CD4-positive, alpha-beta T cell treated with Interleukin-4 for 1 hour (primary cell): Measurements from ENCODE around the gene ASAP3.
"Not testable (repeated sequence)": the region's sequence is repeated elsewhere in the genome, so short reads cannot be mapped to it uniquely, and the experiment has no call there.

Source experiments
- DNase-seq, 2 donors: peaks; one replicate each; pipeline ENCODE4 v3.0.0-alpha.2; 2020 to 2022

Gene ASAP3

DNA sequence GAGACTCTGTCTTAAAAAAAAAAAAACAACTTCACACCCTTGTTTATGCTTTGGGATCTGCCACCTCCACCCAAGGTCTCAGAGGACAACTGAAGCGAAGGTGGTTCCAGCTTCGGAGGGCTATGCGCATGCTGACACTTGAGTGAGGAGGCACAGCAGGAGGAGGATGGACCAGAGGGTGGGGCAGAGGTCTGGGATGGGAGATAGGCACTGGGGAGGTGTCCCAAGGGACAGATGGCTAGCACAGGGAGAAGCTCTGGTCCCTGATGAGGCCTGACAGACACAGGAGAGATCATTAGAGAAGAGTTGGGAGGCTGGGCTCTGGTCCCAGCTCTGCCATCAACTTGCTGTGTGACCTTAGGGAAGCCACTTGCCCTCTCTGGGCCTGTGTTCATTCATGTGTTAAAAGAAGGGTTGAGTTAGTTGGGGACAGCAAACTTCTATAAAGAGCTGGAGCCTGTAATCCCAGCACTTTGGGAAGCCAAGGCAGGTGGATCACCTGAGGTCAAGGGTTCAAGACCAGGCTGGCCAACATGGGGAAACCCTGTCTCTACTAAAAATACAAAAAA lies 30.2 kb upstream of the ASAP3 start:
- DNase-seq, result no peak

DNA sequence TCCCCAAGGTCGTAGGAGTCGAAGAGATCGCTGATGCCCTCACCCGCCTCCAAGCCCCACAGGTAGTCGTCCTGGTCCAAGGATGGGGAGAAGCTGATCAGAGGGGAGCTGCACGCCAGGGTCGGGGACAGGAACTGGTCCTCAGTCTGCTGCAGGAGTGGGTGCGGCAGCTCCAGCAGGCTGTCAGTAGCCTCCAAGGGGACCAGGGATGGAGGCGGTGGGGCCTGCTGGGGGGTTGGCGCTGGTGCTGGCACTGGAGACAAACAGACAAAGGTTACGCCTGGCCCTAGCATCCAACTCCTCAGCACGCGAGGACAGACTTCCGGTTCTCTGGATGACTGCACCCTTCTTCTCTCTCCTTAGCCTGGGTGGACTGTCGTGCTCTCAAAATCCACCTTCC lies 25.9 kb upstream of the ASAP3 start:
- no peak for DNase-seq

- no peak for DNase-seq
Measured at GRCh38 chr1:23506376-23507107, 22.6 kb upstream of the ASAP3 start.

DNA sequence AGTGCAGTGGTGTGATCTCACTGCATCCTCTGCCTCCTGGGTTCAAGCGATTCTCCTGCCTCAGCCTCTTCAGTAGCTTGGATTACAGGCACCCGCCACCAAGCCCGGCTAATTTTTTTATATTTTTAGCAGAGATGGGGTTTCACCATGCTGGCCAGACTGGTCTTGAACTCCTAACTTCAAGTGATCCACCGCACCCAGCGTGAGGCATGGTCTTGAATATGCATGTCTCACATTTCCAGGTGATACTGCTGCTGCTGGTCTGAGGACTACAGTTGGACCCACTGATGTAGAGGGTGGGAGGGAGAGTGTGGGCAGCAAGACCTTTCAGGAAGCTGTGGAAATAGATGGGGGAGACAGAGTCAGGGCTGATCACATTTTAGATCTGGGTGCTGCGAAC lies 21.9 kb upstream of the ASAP3 start:
- no peak for DNase-seq

DNA sequence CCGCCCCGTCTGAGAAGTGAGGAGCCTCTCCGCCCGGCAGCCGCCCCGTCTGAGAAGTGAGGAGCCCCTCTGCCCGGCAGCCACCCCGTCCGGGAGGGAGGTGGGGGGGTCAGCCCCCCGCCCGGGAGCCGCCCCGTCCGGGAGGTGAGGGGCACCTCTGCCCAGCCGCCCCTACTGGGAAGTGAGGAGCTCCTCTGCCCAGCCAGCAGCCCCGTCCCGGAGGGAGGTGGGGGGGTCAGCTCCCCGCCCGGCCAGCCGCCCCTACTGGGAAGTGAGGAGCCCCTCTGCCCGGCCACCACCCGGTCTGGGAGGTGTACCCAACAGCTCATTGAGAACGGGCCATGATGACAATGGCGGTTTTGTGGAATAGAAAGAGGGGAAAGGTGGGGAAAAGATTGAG lies 20.2 kb upstream of the ASAP3 start:
- DNase-seq, result not testable (repeated sequence)

GRCh38 chr1:23502951-23503350 lies 19.0 kb upstream of the ASAP3 start:
- no peak for DNase-seq

DNA sequence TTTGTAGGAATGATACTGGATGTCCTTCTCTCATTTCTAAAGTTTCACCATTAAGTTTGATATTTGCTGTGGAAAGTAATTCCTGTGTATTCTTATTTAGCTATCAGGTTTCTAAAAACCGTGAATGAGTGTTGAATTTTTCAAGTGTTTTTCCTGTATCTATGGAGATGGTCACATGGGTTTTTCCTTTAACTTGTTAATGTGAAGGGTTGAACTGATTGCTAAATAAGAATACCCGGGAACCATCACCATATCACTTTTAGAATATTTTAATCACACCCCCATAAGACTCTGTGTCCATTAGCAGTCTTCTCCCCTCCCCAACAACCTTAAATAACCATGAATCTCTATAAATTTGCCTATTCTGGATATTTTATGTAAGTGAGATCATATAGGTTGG lies 16.5 kb upstream of the ASAP3 start:
- no peak for DNase-seq

DNA sequence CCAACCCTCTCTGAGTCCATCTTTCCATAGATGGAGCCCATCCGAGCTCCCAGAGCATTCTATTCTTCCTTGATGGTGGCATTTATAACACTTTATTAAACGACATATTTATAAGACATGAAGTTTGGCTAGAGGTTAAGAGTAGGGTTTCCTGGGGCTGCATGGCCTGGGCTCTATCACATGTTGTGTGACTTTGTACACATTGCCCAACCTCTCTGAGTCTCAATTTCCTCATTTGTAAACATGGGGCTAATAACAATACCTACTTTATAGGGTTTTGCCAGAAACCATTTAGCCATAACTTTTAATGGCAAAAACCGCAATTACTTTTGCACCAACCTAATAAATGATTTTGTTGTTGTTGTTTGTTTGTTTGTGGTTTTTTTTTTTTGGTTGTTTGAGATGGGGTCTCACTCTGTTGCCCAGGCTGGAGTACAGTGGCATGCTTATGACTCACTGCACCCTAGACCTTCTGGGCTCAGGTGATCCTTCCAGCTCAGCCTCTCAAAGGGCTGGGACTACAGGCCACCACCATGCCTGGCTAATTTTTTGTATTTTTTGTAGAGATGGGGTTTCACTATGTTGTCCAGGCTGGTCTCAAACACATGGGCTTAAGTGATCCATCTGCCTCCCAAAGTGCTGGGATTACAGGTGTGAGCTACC lies 13.9 kb upstream of the ASAP3 start:
- DNase-seq, result no peak

DNA sequence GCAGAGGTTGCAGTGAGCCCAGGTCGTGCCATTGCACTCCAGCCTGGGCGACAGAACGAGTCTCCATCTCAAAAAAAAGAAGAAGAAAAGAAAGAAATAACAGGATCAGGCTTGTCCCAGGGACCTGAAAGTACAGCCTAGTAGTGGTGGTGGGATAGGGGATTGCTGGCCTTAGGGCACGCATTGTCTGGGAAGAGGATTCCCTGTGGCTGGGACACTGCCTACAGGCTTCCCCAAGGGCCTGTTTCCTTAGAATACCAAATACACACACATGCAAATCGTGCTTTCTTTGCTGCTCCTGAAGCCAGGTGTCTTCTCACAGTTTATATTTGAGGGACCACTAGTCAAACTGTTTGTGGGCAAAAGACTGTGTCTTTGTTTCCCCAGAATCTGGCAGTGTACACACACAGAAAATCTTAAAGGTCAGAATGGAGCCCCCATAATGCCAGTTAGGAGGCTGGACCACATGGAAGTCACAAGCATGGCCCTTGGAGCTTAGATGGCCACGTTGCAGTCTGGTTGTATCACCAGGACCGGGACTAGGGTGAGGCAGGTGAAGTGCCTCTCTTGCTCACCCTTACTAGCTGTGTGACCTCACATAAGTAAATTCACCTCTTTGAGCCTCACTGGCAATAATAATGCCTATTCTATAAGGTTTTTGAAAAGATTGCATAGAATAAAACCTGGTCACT lies 12.7 kb upstream of the ASAP3 start:
- no peak for DNase-seq

DNA sequence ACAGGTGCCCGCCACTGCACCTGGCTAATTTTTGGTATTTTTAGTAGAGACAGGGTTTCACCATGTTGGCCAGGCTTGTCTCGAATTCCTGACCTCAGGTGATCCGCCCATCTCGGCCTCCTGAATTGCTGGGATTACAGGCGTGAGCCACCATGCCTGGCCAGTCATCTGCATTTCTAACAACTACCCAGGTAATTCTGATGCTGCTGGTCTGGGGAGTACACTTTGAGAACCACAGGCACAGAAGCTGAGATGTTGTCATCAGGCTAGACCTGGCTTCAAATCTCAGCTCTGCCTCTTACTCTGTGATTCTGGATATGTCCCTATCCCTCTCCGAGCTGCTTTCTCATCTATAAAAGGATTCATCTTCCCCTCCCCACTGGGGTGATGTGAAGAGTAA lies 10.9 kb upstream of the ASAP3 start:
- DNase-seq, result not testable (repeated sequence)

DNA sequence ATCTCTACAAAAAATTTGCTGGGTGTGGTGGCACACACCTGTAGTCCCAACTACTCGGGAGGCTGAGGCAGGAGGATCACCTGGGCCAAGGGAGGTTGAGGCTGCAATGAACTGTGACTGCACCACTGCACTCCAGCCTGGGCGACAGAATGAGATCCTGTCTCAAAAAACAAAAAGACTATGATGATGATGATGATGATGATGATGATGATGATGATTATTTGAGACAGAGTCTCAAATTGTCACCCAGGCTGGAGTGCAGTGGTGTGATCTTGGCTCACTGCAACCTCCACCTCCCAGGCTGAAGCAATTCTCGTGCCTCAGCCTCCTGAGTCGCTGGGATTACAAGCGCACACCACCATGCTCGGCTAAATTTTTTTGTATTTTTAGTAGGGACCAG lies 8.8 kb upstream of the ASAP3 start:
- not testable (repeated sequence) for DNase-seq

DNA sequence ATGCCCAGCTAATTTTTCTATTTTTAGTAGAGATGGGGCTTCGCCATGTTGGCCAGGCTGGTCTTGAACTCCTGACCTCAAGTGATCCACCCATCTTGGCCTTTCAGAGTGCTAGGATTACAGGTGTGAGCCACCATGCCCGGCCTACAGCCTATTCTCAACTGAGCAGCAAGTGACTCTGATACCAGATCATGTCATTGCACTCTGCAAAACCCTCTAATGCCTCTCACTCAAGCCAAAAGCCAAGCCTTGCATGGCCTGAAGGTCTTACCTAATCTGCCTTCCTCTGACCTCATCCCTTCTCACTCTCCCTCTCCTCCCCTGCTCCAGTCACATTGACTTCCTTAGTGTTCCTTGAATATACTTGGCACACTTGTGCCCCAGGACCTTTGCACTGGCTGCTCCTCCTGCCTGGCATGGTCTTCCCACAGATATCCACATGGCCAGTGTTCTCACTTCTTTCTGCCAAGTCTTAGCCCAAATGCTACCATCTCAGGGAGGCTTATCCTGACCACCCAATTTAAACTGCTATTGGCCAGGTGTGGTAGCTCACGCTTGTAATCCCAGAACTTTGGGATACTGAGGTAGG lies 8.2 kb upstream of the ASAP3 start:
- no peak for DNase-seq

DNA sequence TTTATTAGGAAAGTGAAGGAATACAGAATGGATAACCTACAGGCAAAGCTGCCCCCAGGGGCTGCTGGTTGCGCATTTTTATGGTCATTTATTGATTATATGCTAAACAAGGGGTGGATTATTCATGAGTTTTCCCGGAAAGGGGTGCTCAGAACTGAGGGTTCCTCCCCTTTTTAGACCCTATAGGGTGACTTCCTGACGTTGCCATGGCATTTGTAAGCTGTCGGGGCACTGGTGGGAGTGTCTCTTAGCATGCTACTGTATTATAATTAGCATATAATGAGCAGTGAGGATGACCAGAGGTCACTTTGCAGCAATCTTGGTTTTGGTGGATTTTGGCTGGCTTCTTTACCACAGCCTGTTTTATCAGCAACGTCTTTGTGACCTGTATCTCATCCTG lies 5.9 kb upstream of the ASAP3 start:
- no peak for DNase-seq

DNA sequence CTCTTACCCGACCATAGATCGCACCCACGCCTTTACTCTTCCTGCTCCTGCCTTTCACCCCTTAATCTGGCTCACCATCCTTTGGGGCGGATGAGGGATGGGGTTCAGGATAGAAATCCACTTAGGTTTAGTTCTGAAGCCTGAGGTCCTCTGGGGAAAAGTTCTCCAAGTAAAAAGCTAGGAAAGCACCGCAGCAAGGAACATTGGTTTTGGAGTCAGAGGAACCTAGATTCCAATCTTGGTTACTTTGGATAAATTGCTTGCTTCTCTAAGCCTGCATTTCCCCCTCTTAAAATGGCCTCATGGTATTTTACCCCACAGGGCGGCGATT lies 988 bp upstream of the ASAP3 start:
- DNase-seq, result no peak

GRCh38 chr1:23484253-23485001 lies 448 bp upstream of the ASAP3 start:
- peak; percentile 92 to 94 for DNase-seq

- DNase-seq, result no peak
Measured at GRCh38 chr1:23481904-23482303, 2.1 kb downstream of the ASAP3 start.

DNA sequence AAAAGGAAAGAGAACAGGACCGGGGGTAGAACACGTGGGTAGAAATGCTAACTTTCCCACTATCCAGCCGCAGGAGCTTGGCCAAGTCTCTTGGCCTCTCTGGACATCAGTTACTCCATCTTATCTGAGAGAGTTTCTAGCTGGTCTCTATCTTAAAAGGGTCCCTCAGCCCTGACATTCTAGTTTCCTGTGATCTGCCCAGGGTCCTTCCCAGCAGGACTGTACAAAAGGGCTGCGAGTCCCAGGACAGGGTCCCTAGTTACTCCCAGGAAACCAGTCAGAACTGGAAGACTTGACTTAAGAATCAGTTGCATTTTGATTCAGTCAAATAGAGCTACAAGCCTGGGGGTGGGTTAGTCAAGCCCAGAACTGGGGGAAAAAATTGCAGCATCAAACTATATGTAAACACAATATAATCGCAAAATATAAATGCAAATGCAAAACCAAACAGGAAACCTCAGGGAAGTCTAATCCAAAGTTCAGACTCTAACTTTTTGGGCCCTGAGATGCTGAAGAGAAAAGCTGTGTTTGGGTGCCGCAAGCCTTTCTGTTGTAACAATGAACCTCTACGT lies 2.9 kb downstream of the ASAP3 start:
- DNase-seq, result no peak

DNA sequence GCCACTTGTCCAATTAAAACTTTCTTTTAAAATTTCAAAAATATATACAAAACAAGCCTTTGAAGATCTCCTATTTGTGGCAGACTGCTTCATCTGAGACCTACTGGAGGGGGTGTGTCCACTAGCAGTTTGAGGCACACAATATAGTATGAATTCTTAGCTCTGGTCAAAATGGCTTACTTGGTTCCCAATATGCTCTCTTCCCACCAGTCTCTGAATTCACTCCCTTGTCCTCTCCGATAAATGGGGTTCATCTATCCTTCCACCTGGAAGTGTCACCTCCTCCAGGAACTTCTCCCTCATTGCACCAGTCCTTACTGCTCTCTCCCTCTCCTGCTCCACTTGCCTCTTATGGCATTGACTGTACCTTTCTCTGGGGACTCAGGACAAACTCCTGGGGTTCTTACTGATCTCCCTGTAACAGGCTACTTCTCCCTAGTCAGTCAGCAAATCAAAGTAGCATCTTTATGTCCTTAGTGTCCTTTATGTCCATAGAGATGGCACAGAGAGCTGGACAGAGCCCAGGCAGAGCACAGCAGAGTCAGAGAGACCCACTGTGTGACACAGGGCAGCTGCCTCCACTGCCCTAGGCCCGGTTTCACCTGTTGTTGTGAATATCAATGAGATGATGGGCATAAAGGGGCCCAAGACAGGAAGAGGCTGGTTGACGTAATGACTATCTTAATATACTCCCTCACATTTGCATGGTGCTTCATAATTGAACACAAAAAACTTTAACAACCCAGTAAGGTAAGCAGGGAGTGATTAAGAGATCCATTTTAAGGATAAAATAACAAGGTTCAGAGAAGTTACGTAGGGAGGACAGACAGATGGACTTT lies 3.6 kb downstream of the ASAP3 start:
- no peak for DNase-seq

DNA sequence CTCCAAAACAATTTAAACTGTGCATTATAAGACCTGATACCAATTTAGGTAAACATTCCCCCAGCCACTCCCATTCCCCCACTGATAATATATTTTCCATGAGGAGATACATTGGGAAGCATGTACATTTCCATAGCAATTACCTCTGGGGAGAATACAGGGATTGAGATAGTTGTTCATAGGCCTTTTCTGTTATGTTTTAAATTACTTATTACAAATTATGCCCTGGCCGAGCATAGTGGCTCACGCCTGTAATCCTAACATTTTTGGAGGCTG lies 4.4 kb downstream of the ASAP3 start:
- DNase-seq, result no peak

- no peak for DNase-seq
Measured at GRCh38 chr1:23478896-23479665, 4.9 kb downstream of the ASAP3 start.
